Activated naive CD4-positive, alpha-beta T cell treated with anti-CD3 and anti-CD28 coated beads, Interleukin-2, amount 50 U/mL, for 24 hours (primary cell): ENCODE results near the gene GAS6.

Source experiments
- H3K27ac Mint-ChIP-seq: one replicate; pipeline ENCODE4 v1.8.0; 2021; ENCODE audit warnings: mild to moderate bottlenecking, mixed read lengths
- H3K27me3 Mint-ChIP-seq: one replicate; pipeline ENCODE4 v1.8.0; 2021; ENCODE audit warnings: mixed read lengths
- H3K36me3 Mint-ChIP-seq: one replicate; pipeline ENCODE4 v1.8.0; 2021; ENCODE audit warnings: mixed read lengths
- H3K4me1 Mint-ChIP-seq: one replicate; pipeline ENCODE4 v1.8.0; 2021; ENCODE audit warnings: mixed read lengths
- H3K4me3 Mint-ChIP-seq: one replicate; pipeline ENCODE4 v1.8.0; 2021; ENCODE audit warnings: mild to moderate bottlenecking, mixed read lengths
- H3K9me3 Mint-ChIP-seq: one replicate; pipeline ENCODE4 v1.8.0; 2021; ENCODE audit warnings: mixed read lengths

GAS6 gene

GRCh38 chr13:113817860-113818691 lies 45.8 kb downstream of the GAS6 start:
- H3K9me3 Mint-ChIP-seq: no peaks in the 10 kb centered on the region
- peaks cover 20% of the 10 kb centered on the region for H3K4me1 Mint-ChIP-seq
- no peaks in the 10 kb centered on the region for H3K27me3 Mint-ChIP-seq
- no peaks in the 10 kb centered on the region for H3K36me3 Mint-ChIP-seq
- H3K27ac Mint-ChIP-seq: no peak overlapping the region
- no peak overlapping the region for H3K4me3 Mint-ChIP-seq

GRCh38 chr13:113816946-113817859 lies 46.7 kb downstream of the GAS6 start:
- Mint-ChIP-seq H3K4me3 (peak overlapping the region; percentile 92), H3K9me3 (no peaks in the 10 kb centered on the region), H3K27ac (peak overlapping the region; percentile 62), H3K27me3 (no peaks in the 10 kb centered on the region), H3K4me1 (peaks cover 20% of the 10 kb centered on the region), H3K36me3 (no peaks in the 10 kb centered on the region)

- Mint-ChIP-seq H3K27me3 (no peaks in the 10 kb centered on the region), H3K4me1 (peaks cover 20% of the 10 kb centered on the region), H3K36me3 (no peaks in the 10 kb centered on the region), H3K27ac (no peak overlapping the region), H3K9me3 (no peaks in the 10 kb centered on the region), H3K4me3 (peak overlapping the region; percentile 92)
These were observed 47.5 kb downstream of the GAS6 start for GRCh38 chr13:113816254-113816929.

GRCh38 chr13:113815151-113816058 lies 48.5 kb downstream of the GAS6 start:
- Mint-ChIP-seq H3K27me3 (no peaks in the 10 kb centered on the region), H3K36me3 (no peaks in the 10 kb centered on the region), H3K27ac (peak overlapping the region; percentile 77), H3K4me1 (peaks cover 20% of the 10 kb centered on the region), H3K9me3 (no peaks in the 10 kb centered on the region), H3K4me3 (peak overlapping the region; percentile 92)

GRCh38 chr13:113814435-113814821 lies 49.4 kb downstream of the GAS6 start:
- Mint-ChIP-seq H3K4me3 (no peak overlapping the region), H3K9me3 (no peaks in the 10 kb centered on the region), H3K36me3 (no peaks in the 10 kb centered on the region), H3K27me3 (no peaks in the 10 kb centered on the region), H3K4me1 (peaks cover 20% of the 10 kb centered on the region), H3K27ac (peak overlapping the region; percentile 62)

- H3K4me1 Mint-ChIP-seq: peaks cover 20% of the 10 kb centered on the region
- H3K27ac Mint-ChIP-seq: peak overlapping the region; percentile 62
- no peaks in the 10 kb centered on the region for H3K27me3 Mint-ChIP-seq
- H3K4me3 Mint-ChIP-seq: no peak overlapping the region
- H3K9me3 Mint-ChIP-seq: no peaks in the 10 kb centered on the region
- no peaks in the 10 kb centered on the region for H3K36me3 Mint-ChIP-seq
These were observed 50.0 kb downstream of the GAS6 start for GRCh38 chr13:113813749-113814434.

- no peaks in the 10 kb centered on the region for H3K36me3 Mint-ChIP-seq
- no peak overlapping the region for H3K4me3 Mint-ChIP-seq
These were observed 50.7 kb downstream of the GAS6 start for GRCh38 chr13:113813070-113813748.

GRCh38 chr13:113812178-113813040 lies 51.5 kb downstream of the GAS6 start:
- no peak overlapping the region for H3K27ac Mint-ChIP-seq
- peaks cover 17% of the 10 kb centered on the region for H3K4me1 Mint-ChIP-seq
- no peak overlapping the region for H3K4me3 Mint-ChIP-seq
- no peaks in the 10 kb centered on the region for H3K9me3 Mint-ChIP-seq
- no peaks in the 10 kb centered on the region for H3K36me3 Mint-ChIP-seq
- H3K27me3 Mint-ChIP-seq: no peaks in the 10 kb centered on the region

More at GRCh38 chr13:113813070-113813748, 50.7 kb downstream of the GAS6 start:
- no peaks in the 10 kb centered on the region for H3K27me3 Mint-ChIP-seq
- H3K9me3 Mint-ChIP-seq: no peaks in the 10 kb centered on the region
- H3K4me1 Mint-ChIP-seq: peaks cover 20% of the 10 kb centered on the region
- no peak overlapping the region for H3K27ac Mint-ChIP-seq

GRCh38 chr13:113811081-113811928 lies 52.6 kb downstream of the GAS6 start:
- Mint-ChIP-seq H3K4me3 (no peak overlapping the region), H3K4me1 (peaks cover 10% of the 10 kb centered on the region), H3K9me3 (no peaks in the 10 kb centered on the region), H3K36me3 (no peaks in the 10 kb centered on the region), H3K27me3 (no peaks in the 10 kb centered on the region), H3K27ac (no peak overlapping the region)

- Mint-ChIP-seq H3K4me1 (peaks cover 3% of the 10 kb centered on the region), H3K36me3 (no peaks in the 10 kb centered on the region), H3K9me3 (no peaks in the 10 kb centered on the region), H3K4me3 (no peak overlapping the region), H3K27ac (no peak overlapping the region), H3K27me3 (no peaks in the 10 kb centered on the region)
These were observed 53.2 kb downstream of the GAS6 start for GRCh38 chr13:113810640-113811039.

- no peaks in the 10 kb centered on the region for H3K27me3 Mint-ChIP-seq
- no peak overlapping the region for H3K4me3 Mint-ChIP-seq
- no peaks in the 10 kb centered on the region for H3K4me1 Mint-ChIP-seq
- no peaks in the 10 kb centered on the region for H3K36me3 Mint-ChIP-seq
- H3K27ac Mint-ChIP-seq: no peak overlapping the region
- H3K9me3 Mint-ChIP-seq: no peaks in the 10 kb centered on the region
These were observed 53.9 kb downstream of the GAS6 start for GRCh38 chr13:113809934-113810333.

GRCh38 chr13:113808058-113808834 lies 55.6 kb downstream of the GAS6 start:
- Mint-ChIP-seq H3K27me3 (no peaks in the 10 kb centered on the region), H3K4me1 (no peaks in the 10 kb centered on the region), H3K9me3 (no peaks in the 10 kb centered on the region), H3K27ac (no peak overlapping the region), H3K36me3 (no peaks in the 10 kb centered on the region), H3K4me3 (no peak overlapping the region)
